Type B pancreatic cell (in vitro differentiated cells): ENCODE measurements around the gene VANGL2. TPM values are rescaled to one million over a fixed set of nuclear protein-coding genes. Genes with fewer than 3 reads are reported as not detected.

ENCODE experiments used
- DNase-seq: peaks from one replicate; pipeline ENCODE4 v3.0.0; 2021; ENCODE audit warnings: mixed read lengths; ENCODE audit not compliant: unreplicated experiment; ENCODE audit errors: extremely low spot score
- H3K27ac Mint-ChIP-seq: 2 replicates; pipeline ENCODE4 v1.8.0; 2021; ENCODE audit warnings: mild to moderate bottlenecking, mixed read lengths
- H3K27me3 Mint-ChIP-seq: 2 replicates; pipeline ENCODE4 v1.8.0; 2021; ENCODE audit warnings: mixed read lengths
- H3K36me3 Mint-ChIP-seq: 2 replicates; pipeline ENCODE4 v1.8.0; 2021; ENCODE audit warnings: mixed read lengths
- H3K4me1 Mint-ChIP-seq: one replicate; pipeline ENCODE4 v1.8.0; 2021; ENCODE audit warnings: mixed read lengths; ENCODE audit not compliant: unreplicated experiment
- H3K4me3 Mint-ChIP-seq: 2 replicates; pipeline ENCODE4 v1.8.0; 2021; ENCODE audit warnings: mild to moderate bottlenecking, mixed read lengths
- H3K9me3 Mint-ChIP-seq: 2 replicates; pipeline ENCODE4 v1.8.0; 2021; ENCODE audit warnings: mixed read lengths
- total RNA-seq: library from RNA; stranded (reverse); gene quantifications from 2 replicates; pipeline ENCODE4 v1.2.1, GENCODE V29; 2021; ENCODE audit warnings: low replicate concordance
- TF ChIP-seq, protein P1 (sequence below): fragments of 200-600 bp; sonication (generic); conservative IDR thresholded peaks from 2 replicates; pipeline ENCODE4 v1.5.0; 2021; ENCODE audit warnings: antibody characterized with exemption, mild to moderate bottlenecking

The VANGL2 gene
- total RNA-seq, 1 donor from 2014 or later: 67.3 TPM

DNA sequence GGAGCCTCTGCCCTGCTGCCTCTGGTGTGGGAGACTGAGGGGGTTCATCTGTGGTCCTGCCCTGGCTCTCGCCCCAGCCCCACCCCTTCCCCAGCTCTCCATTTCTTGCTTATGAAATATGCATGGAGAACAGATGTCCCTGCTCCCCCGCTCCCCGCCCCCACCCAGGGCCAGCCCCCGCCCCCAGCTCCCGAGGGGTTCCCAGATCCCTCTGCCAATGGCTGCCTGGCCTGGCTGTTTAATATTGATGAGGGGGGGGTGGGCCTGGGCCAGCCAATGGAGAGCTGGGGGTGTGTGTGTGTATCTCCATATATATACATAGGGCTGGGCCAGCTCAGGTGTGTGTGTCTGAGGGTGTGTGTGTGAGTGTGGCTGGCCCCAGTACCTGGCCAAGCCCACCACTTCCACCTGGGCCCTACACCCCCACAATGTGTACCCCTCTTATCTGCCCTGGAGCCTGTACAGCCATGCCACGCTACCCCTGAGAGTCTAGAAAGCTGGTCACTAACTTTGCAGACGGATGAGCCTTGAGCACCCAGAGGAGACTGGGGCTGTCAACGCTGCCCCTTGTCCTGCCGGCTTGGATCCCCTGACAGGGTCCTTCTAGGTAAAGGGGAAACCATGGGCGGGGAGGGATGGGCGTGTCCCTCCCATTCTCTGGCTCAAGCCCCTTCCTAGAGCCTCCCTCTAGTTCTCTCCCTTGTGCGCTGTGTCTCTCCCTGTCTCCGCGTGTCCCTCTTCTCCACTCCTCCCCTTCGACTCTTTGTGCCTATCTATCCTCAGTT lies 33.4 kb upstream of the VANGL2 start, which contains the start of gene NHLH1:
Gene NHLH1 (plus strand): TSS at position 341 of the 785 bp plus-strand sequence. CDS start 3,661 bp downstream, outside the sequence.
- no peak for DNase-seq
- no peaks in the 10 kb centered on the region for H3K36me3 Mint-ChIP-seq
- H3K27me3 Mint-ChIP-seq: peaks cover 13% of the 10 kb centered on the region
- H3K27ac Mint-ChIP-seq: no peak within 1 kb of the TSS
- TF ChIP-seq, protein P1, sequence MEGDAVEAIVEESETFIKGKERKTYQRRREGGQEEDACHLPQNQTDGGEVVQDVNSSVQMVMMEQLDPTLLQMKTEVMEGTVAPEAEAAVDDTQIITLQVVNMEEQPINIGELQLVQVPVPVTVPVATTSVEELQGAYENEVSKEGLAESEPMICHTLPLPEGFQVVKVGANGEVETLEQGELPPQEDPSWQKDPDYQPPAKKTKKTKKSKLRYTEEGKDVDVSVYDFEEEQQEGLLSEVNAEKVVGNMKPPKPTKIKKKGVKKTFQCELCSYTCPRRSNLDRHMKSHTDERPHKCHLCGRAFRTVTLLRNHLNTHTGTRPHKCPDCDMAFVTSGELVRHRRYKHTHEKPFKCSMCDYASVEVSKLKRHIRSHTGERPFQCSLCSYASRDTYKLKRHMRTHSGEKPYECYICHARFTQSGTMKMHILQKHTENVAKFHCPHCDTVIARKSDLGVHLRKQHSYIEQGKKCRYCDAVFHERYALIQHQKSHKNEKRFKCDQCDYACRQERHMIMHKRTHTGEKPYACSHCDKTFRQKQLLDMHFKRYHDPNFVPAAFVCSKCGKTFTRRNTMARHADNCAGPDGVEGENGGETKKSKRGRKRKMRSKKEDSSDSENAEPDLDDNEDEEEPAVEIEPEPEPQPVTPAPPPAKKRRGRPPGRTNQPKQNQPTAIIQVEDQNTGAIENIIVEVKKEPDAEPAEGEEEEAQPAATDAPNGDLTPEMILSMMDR: no peak
- H3K4me1 Mint-ChIP-seq: peaks cover 27% of the 10 kb centered on the region
- no peak within 1 kb of the TSS for H3K4me3 Mint-ChIP-seq
- no peaks in the 10 kb centered on the region for H3K9me3 Mint-ChIP-seq

DNA sequence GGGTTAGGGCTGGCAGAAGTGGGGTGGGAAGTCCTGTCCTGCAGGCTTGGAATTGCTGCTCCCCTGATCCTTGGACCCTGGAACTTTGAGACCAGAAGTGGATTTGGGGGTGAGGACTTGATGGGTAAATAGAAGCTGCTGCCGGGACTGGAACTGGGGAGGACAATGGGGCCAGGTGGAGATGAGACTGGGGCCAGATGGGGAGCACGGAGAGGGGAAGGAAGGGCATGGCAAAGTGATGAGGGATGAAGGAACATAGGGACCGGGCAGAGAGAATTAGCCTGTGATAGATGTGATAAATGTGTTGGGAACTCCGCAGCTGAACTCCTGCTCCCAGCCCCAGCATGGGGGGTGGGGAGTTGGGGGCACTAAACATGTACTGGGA lies 32.9 kb upstream of the VANGL2 start:
- H3K36me3 Mint-ChIP-seq: no peaks in the 10 kb centered on the region
- H3K9me3 Mint-ChIP-seq: no peaks in the 10 kb centered on the region
- no peak overlapping the region for H3K4me3 Mint-ChIP-seq
- TF ChIP-seq, protein P1: no peak
- H3K27ac Mint-ChIP-seq: no peak overlapping the region
- DNase-seq: peak; percentile 43
- peaks cover 21% of the 10 kb centered on the region for H3K4me1 Mint-ChIP-seq
- peaks cover 13% of the 10 kb centered on the region for H3K27me3 Mint-ChIP-seq

DNA sequence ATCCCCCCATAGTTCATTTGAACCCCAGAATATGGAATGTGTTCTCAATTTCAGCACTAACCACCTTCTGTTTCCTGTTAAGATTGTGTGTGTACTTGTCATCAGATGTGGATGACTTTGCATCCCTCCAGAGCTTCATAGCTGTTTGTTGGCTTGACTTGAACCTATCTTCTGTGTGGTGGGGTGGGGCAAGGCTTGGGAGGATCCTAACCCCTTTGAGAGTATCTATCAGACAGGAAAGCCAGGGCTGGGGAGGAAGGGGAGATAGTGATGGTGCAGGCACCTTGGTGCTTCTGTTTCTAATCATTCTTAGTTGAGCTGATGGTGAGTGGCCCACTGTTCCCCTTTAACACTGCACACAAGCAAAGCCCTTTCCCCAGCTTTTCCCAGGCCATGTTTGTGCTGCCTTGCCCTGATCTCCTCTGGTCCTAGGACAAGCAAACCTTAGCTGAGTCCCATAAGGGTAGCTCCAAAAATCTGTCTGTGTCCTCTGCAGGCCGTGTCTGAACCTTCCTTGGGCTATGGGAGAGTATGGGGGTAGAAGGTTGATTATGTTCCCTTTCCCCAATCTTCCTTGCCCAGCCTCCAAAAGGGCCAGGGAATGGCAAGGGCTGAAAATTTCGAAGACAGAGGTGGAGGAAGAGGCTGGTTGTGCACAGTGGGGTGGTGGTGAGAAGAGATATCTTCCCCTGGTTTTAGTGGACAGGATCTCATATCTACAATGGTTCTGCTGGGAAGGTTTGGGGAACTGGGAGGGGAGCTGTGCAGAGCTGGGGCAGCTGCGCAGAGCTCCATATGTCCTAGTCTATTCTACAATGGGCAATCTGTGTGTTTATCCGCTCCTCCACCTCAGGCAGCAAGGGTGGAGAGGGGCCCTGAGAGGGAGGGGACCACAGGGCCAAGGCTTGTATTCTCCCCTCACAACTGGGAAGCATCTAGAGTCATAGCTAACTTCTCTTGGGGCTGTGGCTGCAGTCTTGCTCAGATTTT lies 32.1 kb upstream of the VANGL2 start:
- Mint-ChIP-seq H3K4me1 (peaks cover 17% of the 10 kb centered on the region), H3K27ac (no peak overlapping the region), H3K36me3 (no peaks in the 10 kb centered on the region), H3K4me3 (no peak overlapping the region), H3K27me3 (peaks cover 13% of the 10 kb centered on the region), H3K9me3 (no peaks in the 10 kb centered on the region)
- TF ChIP-seq, protein P1: no peak
- peak; percentile 34 for DNase-seq

- Mint-ChIP-seq H3K27ac (no peak overlapping the region), H3K4me3 (no peak overlapping the region), H3K4me1 (peaks cover 17% of the 10 kb centered on the region), H3K36me3 (no peaks in the 10 kb centered on the region), H3K27me3 (peaks cover 13% of the 10 kb centered on the region), H3K9me3 (no peaks in the 10 kb centered on the region)
- TF ChIP-seq, protein P1: no peak
- DNase-seq: no peak
Observed at GRCh38 chr1:160369087-160369486, 31.3 kb upstream of the VANGL2 start.

GRCh38 chr1:160370561-160371345 lies 29.6 kb upstream of the VANGL2 start:
- DNase-seq: peak; percentile 60
- H3K36me3 Mint-ChIP-seq: no peaks in the 10 kb centered on the region
- TF ChIP-seq, protein P1: no peak
- H3K4me3 Mint-ChIP-seq: no peak overlapping the region
- no peak overlapping the region for H3K27ac Mint-ChIP-seq
- peaks cover 18% of the 10 kb centered on the region for H3K4me1 Mint-ChIP-seq
- peaks cover 17% of the 10 kb centered on the region for H3K27me3 Mint-ChIP-seq
- H3K9me3 Mint-ChIP-seq: no peaks in the 10 kb centered on the region
